Activated B cell treated with CpG ODN at 0.5 μM for 24 hours (primary cell): ENCODE data around the gene SNAP25. TPM values are rescaled to one million over a fixed set of nuclear protein-coding genes. Genes with fewer than 3 reads are reported as not detected.

Experiments used
- ATAC-seq: fragments of 200-7000 bp; cut with Tn5 transposase; one replicate; pipeline ENCODE4 v1.10.0; 2021; ENCODE audit warnings: low read depth, mild to moderate bottlenecking, moderate library complexity
- CTCF ChIA-PET: fragments of 350-600 bp; sonication (Branson Sonifier 250); formaldehyde crosslinking; loops from one replicate; lab custom pipeline; 2021; ENCODE audit warnings: antibody characterized with exemption; lab: Charles Lee
- POLR2A ChIA-PET: fragments of 350-600 bp; sonication (Branson Sonifier 250); formaldehyde crosslinking; loops from one replicate; lab custom pipeline; 2021; ENCODE audit warnings: antibody characterized with exemption; lab: Charles Lee
- DNase-seq: peaks from one replicate; pipeline ENCODE4 v3.0.0; 2022
- H3K27ac Mint-ChIP-seq: one replicate; pipeline ENCODE4 v1.8.0; 2020; ENCODE audit warnings: mixed read lengths
- H3K27me3 Mint-ChIP-seq: one replicate; pipeline ENCODE4 v1.8.0; 2021; ENCODE audit warnings: mixed read lengths
- H3K36me3 Mint-ChIP-seq: one replicate; pipeline ENCODE4 v1.8.0; 2021; ENCODE audit warnings: low read depth, mixed read lengths
- H3K4me1 Mint-ChIP-seq: one replicate; pipeline ENCODE4 v1.8.0; 2021; ENCODE audit warnings: mixed read lengths
- H3K4me3 Mint-ChIP-seq: one replicate; pipeline ENCODE4 v1.8.0; 2020; ENCODE audit warnings: mild to moderate bottlenecking, mixed read lengths
- H3K9me3 Mint-ChIP-seq: one replicate; pipeline ENCODE4 v1.8.0; 2020; ENCODE audit warnings: mixed read lengths
- intact Hi-C: fragments of 100-400 bp; cut with micrococcal nuclease; formaldehyde crosslinking; loops from one replicate; pipeline ENCODE4 v1.15.1; 2024
- total RNA-seq: library from RNA; stranded (reverse); gene quantifications from 2 replicates; pipeline ENCODE4 v1.2.3, GENCODE V29; 2022
- TF ChIP-seq, protein P1 (sequence below): fragments of 200-600 bp; IDR thresholded peaks from one replicate; pipeline ENCODE4 v1.8.0; 2022; ENCODE audit warnings: antibody characterized with exemption, mild to moderate bottlenecking

SNAP25 gene
- total RNA-seq, 1 donor from 2014 or later: not detected

- no peak for DNase-seq
- Mint-ChIP-seq H3K27me3 (peaks cover 2% of the 10 kb centered on the region), H3K4me1 (no peaks in the 10 kb centered on the region), H3K27ac (no peak overlapping the region), H3K9me3 (no peaks in the 10 kb centered on the region), H3K4me3 (no peak overlapping the region), H3K36me3 (no peaks in the 10 kb centered on the region)
- ChIA-PET POLR2A (no interaction called here), CTCF (no interaction called here)
- intact Hi-C loops: no loop called here
- TF ChIP-seq, protein P1, sequence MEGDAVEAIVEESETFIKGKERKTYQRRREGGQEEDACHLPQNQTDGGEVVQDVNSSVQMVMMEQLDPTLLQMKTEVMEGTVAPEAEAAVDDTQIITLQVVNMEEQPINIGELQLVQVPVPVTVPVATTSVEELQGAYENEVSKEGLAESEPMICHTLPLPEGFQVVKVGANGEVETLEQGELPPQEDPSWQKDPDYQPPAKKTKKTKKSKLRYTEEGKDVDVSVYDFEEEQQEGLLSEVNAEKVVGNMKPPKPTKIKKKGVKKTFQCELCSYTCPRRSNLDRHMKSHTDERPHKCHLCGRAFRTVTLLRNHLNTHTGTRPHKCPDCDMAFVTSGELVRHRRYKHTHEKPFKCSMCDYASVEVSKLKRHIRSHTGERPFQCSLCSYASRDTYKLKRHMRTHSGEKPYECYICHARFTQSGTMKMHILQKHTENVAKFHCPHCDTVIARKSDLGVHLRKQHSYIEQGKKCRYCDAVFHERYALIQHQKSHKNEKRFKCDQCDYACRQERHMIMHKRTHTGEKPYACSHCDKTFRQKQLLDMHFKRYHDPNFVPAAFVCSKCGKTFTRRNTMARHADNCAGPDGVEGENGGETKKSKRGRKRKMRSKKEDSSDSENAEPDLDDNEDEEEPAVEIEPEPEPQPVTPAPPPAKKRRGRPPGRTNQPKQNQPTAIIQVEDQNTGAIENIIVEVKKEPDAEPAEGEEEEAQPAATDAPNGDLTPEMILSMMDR: no peak
- ATAC-seq: no peak
Measured at GRCh38 chr20:10250902-10251301, 32.3 kb downstream of the SNAP25 start.

DNA sequence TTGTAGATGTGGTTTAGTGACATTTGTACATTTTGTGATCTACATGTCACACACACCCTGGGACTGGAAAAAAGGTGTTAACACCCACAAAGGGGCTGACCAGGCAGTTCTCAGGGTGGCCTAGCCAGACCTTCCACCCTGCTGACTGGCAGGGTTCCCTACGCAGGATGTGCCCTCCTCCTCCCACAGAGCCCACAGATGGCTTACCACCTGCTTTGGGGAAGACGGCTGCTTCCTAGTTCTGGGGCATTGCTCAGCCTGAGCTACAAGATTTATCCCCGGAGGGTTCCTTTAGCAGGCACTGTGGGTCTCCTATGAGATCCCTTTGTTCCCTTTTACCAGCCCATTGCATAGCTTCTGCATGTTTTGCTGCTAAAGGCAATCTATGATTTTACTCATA lies 35.1 kb downstream of the SNAP25 start:
- CTCF ChIA-PET: no interaction called here
- POLR2A ChIA-PET: no interaction called here
- intact Hi-C loops: no loop called here
- TF ChIP-seq, protein P1: no peak
- DNase-seq: no peak
- H3K4me1 Mint-ChIP-seq: no peaks in the 10 kb centered on the region
- H3K36me3 Mint-ChIP-seq: no peaks in the 10 kb centered on the region
- H3K27me3 Mint-ChIP-seq: peaks cover 2% of the 10 kb centered on the region
- H3K9me3 Mint-ChIP-seq: no peaks in the 10 kb centered on the region
- ATAC-seq: no peak
- no peak overlapping the region for H3K27ac Mint-ChIP-seq
- no peak overlapping the region for H3K4me3 Mint-ChIP-seq

DNA sequence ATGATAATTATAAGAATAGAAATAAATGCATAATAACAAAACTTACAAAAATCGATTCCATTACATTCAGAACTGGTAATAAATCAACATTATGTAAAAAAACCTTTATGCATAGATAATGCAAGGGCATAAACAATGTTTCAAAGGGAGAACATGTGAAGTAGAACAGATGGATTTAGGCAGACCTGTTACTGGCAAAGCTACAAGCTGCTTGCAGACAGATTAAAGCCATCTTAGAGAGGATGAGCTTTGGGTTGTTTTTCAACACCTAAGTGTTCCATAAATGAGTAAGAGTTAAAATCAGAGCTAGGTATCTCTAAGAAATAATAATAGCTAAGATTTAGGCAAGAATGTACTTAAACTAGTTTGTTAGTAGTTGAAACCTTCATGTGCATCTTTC lies 37.2 kb downstream of the SNAP25 start:
- ATAC-seq: no peak
- ChIA-PET CTCF (no interaction called here), POLR2A (no interaction called here)
- H3K4me3 Mint-ChIP-seq: no peak overlapping the region
- no peaks in the 10 kb centered on the region for H3K9me3 Mint-ChIP-seq
- DNase-seq: no peak
- H3K36me3 Mint-ChIP-seq: no peaks in the 10 kb centered on the region
- no peak overlapping the region for H3K27ac Mint-ChIP-seq
- H3K27me3 Mint-ChIP-seq: peaks cover 2% of the 10 kb centered on the region
- H3K4me1 Mint-ChIP-seq: no peaks in the 10 kb centered on the region
- intact Hi-C loops: no loop called here
- TF ChIP-seq, protein P1: no peak

DNA sequence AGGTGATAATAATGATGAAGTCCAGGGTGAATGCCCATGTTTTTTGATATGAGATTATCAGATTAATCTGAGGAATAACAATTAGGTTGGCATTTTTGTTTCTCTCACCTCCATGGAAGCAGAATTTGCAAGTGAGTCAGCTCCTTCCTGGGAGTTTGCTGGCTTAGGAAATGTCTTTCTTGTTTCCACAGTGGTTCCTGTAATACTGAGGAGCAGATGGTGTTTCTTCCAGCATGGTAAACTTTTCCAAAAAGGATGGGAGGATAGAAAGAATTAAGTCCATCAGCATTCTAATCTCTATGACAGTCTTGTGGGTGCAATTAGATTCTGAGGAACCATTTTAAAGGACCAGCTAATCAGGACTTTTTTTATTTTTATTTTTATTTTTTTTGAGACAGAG lies 40.5 kb downstream of the SNAP25 start:
- Mint-ChIP-seq H3K27me3 (peaks cover 4% of the 10 kb centered on the region), H3K4me1 (no peaks in the 10 kb centered on the region), H3K4me3 (no peak overlapping the region), H3K27ac (no peak overlapping the region), H3K36me3 (no peaks in the 10 kb centered on the region), H3K9me3 (no peaks in the 10 kb centered on the region)
- ChIA-PET POLR2A (no interaction called here), CTCF (no interaction called here)
- DNase-seq: no peak
- ATAC-seq: no peak
- intact Hi-C loops: no loop called here
- TF ChIP-seq, protein P1: no peak

GRCh38 chr20:10260316-10260715 lies 41.7 kb downstream of the SNAP25 start:
- no peak overlapping the region for H3K4me3 Mint-ChIP-seq
- H3K9me3 Mint-ChIP-seq: no peaks in the 10 kb centered on the region
- H3K27me3 Mint-ChIP-seq: peaks cover 2% of the 10 kb centered on the region
- no peaks in the 10 kb centered on the region for H3K36me3 Mint-ChIP-seq
- TF ChIP-seq, protein P1: no peak
- H3K27ac Mint-ChIP-seq: no peak overlapping the region
- H3K4me1 Mint-ChIP-seq: no peaks in the 10 kb centered on the region
- CTCF ChIA-PET: no interaction called here
- POLR2A ChIA-PET: no interaction called here
- no peak for ATAC-seq
- intact Hi-C loops: no loop called here
- no peak for DNase-seq
